Ishikawa (cell line): ENCODE measurements around the gene EDN2.

Experiments used
- CREB1 ChIP-seq: IDR thresholded peaks from 2 replicates; pipeline ENCODE4 v1.6.1; 2012; ENCODE audit warnings: low read depth
- EGR1 ChIP-seq: IDR thresholded peaks from 2 replicates; pipeline ENCODE4 v1.6.1; 2012
- FOXM1 ChIP-seq: IDR thresholded peaks from 2 replicates; pipeline ENCODE4 v1.6.1; 2012; ENCODE audit warnings: low read depth, borderline replicate concordance
- NFIC ChIP-seq: IDR thresholded peaks from 2 replicates; pipeline ENCODE4 v1.6.1; 2012
- RAD21 ChIP-seq: IDR thresholded peaks from 2 replicates; pipeline ENCODE4 v1.6.1; 2012; ENCODE audit warnings: low read depth
- TAF1 ChIP-seq: IDR thresholded peaks from 2 replicates; pipeline ENCODE4 v1.6.1; 2012; ENCODE audit warnings: low read depth, mild to moderate bottlenecking
- YY1 ChIP-seq: IDR thresholded peaks from 2 replicates; pipeline ENCODE4 v1.6.1; 2012; ENCODE audit warnings: low read depth
- TF ChIP-seq, protein P1 (sequence below): IDR thresholded peaks from 2 replicates; pipeline ENCODE4 v1.6.1; 2012
- TF ChIP-seq, protein P2 (sequence below): IDR thresholded peaks from 2 replicates; pipeline ENCODE4 v1.6.1; 2012; ENCODE audit warnings: low read depth, mild to moderate bottlenecking

DNA sequence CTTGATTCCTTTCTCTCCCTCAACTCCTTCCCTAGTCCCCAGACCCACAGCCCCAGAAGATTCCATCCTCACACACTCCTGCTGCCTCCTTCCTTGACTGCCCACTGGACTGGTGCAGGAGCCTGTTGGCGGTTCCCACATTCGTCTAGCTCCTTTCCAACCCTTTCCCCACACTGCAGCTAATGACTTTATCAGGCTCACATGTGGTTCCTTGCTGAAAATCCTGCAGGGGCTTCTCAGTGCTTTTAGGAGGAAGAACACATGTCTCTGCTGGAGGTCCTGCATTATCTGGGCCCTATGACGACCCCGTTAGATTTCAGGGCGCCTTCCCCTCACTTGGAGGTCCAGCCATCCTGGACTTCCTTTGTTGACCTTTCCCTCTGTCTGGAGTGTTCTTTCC lies 50.2 kb downstream of the EDN2 start:
- TF ChIP-seq, protein P1, sequence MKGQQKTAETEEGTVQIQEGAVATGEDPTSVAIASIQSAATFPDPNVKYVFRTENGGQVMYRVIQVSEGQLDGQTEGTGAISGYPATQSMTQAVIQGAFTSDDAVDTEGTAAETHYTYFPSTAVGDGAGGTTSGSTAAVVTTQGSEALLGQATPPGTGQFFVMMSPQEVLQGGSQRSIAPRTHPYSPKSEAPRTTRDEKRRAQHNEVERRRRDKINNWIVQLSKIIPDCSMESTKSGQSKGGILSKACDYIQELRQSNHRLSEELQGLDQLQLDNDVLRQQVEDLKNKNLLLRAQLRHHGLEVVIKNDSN = no peak
- TF ChIP-seq TAF1 = no peak
- TF ChIP-seq YY1 = no peak
- TF ChIP-seq EGR1 = no peak
- TF ChIP-seq FOXM1 = no peak
- TF ChIP-seq RAD21 = no peak
- no peak for TF ChIP-seq NFIC
- TF ChIP-seq, protein P2, sequence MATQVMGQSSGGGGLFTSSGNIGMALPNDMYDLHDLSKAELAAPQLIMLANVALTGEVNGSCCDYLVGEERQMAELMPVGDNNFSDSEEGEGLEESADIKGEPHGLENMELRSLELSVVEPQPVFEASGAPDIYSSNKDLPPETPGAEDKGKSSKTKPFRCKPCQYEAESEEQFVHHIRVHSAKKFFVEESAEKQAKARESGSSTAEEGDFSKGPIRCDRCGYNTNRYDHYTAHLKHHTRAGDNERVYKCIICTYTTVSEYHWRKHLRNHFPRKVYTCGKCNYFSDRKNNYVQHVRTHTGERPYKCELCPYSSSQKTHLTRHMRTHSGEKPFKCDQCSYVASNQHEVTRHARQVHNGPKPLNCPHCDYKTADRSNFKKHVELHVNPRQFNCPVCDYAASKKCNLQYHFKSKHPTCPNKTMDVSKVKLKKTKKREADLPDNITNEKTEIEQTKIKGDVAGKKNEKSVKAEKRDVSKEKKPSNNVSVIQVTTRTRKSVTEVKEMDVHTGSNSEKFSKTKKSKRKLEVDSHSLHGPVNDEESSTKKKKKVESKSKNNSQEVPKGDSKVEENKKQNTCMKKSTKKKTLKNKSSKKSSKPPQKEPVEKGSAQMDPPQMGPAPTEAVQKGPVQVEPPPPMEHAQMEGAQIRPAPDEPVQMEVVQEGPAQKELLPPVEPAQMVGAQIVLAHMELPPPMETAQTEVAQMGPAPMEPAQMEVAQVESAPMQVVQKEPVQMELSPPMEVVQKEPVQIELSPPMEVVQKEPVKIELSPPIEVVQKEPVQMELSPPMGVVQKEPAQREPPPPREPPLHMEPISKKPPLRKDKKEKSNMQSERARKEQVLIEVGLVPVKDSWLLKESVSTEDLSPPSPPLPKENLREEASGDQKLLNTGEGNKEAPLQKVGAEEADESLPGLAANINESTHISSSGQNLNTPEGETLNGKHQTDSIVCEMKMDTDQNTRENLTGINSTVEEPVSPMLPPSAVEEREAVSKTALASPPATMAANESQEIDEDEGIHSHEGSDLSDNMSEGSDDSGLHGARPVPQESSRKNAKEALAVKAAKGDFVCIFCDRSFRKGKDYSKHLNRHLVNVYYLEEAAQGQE = no peak
- TF ChIP-seq CREB1 = no peak
